ENCODE data around the gene TMEM158.

Gene TMEM158

DNA sequence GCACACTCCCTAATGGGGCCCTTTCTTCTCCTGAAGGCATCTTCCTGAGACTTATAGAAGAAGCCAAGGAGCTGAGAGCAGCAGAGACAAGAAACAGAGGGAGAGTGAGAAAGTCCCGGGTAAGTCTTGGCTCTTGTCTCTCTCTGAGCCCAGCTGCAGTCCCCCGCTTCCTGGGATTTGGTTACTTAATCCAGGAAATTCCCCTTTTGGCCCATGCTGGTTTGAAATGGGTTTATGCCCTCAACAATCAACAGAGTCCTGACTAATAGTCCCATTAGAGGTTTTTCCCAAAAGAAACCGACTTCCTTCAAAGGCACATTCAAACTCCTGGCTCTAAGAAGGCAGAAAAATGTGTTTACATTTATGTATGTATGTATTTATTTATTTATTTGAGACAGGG lies 22.0 kb downstream of the TMEM158 start:
- H4K20me1 ChIP-seq (ENCODE audit: low read depth, low read length) = no peaks in the 10 kb centered on the region
- no peak overlapping the region for H2AFZ ChIP-seq (ENCODE audit: low read depth, low read length, severe bottlenecking)
- H3K4me2 ChIP-seq (ENCODE audit: low read depth, low read length, poor library complexity, severe bottlenecking) = no peak overlapping the region
- no peaks in the 10 kb centered on the region for H3F3A ChIP-seq (ENCODE audit: insufficient read depth)
- H3K36me3 ChIP-seq (ENCODE audit: low read length) = no peaks in the 10 kb centered on the region
- H3K9ac ChIP-seq (ENCODE audit: low read length) = no peak overlapping the region
- no peaks in the 10 kb centered on the region for H3K79me2 ChIP-seq (ENCODE audit: insufficient read depth, low read length)
- H3K4me3 ChIP-seq (ENCODE audit: insufficient read depth, low read length, poor library complexity, severe bottlenecking) = no peak overlapping the region
- no peak for TF ChIP-seq EZH2phosphoT487 (conservative IDR thresholded peaks at IDR 0.05; ENCODE audit: low read length)
- TF ChIP-seq, protein P1, sequence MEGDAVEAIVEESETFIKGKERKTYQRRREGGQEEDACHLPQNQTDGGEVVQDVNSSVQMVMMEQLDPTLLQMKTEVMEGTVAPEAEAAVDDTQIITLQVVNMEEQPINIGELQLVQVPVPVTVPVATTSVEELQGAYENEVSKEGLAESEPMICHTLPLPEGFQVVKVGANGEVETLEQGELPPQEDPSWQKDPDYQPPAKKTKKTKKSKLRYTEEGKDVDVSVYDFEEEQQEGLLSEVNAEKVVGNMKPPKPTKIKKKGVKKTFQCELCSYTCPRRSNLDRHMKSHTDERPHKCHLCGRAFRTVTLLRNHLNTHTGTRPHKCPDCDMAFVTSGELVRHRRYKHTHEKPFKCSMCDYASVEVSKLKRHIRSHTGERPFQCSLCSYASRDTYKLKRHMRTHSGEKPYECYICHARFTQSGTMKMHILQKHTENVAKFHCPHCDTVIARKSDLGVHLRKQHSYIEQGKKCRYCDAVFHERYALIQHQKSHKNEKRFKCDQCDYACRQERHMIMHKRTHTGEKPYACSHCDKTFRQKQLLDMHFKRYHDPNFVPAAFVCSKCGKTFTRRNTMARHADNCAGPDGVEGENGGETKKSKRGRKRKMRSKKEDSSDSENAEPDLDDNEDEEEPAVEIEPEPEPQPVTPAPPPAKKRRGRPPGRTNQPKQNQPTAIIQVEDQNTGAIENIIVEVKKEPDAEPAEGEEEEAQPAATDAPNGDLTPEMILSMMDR (IDR thresholded peaks at IDR 0.05; ENCODE audit: insufficient read depth, low read length, poor library complexity, severe bottlenecking) = no peak
- no peaks in the 10 kb centered on the region for H3K9me3 ChIP-seq (ENCODE audit: insufficient read depth, low read length)
- H3K9me2 ChIP-seq (replicated peaks; ENCODE audit: insufficient read depth, low read length) = no peaks in the 10 kb centered on the region
- no peaks in the 10 kb centered on the region for H3K27me3 ChIP-seq (ENCODE audit: low read length)
- H3K27ac ChIP-seq (ENCODE audit: low read depth, low read length) = no peak overlapping the region

DNA sequence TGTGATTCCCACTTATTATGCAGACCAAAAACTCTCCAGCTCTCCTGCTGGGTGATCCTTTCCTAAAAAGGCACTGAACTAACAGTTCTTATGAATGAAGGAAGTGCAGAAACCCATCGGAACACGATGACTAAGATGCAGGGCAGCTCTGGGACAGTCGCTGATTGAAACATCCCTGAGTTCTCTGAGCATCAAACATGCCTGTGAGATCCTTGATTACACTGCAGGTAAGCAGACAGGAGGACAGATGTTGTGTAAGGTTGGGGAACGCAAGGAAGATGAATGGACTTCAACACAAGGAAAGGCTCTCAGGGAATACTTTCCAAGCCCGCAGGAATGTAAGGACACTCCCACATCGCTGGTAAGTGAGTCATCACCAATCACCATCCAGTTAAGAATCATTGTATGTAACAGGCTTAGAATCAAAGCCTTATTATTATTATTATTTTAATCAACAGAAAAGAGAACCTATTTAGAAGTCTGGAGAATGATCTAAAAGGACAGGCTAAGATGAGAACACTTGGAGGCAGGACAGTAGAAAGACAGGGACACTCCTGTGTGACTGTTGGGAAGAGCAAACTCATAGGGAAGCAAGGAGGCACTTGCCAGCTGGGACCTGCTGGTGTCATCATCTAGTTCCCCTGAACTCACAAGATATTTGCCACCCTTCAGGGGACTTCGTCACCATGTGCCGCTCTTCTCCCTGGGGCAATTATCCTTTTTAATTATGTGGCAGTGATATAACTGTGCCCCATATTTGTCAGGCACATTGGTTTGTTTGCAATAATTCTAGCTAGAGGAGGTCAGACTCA lies 26.0 kb downstream of the TMEM158 start:
- H3K36me3 ChIP-seq (ENCODE audit: low read length) = no peaks in the 10 kb centered on the region
- no peak overlapping the region for H2AFZ ChIP-seq (ENCODE audit: low read depth, low read length, severe bottlenecking)
- TF ChIP-seq EZH2phosphoT487 (conservative IDR thresholded peaks at IDR 0.05; ENCODE audit: low read length) = no peak
- TF ChIP-seq, protein P1 (IDR thresholded peaks at IDR 0.05; ENCODE audit: insufficient read depth, low read length, poor library complexity, severe bottlenecking) = no peak
- no peak overlapping the region for H3K27ac ChIP-seq (ENCODE audit: low read depth, low read length)
- no peaks in the 10 kb centered on the region for H3K79me2 ChIP-seq (ENCODE audit: insufficient read depth, low read length)
- no peak overlapping the region for H3K4me2 ChIP-seq (ENCODE audit: low read depth, low read length, poor library complexity, severe bottlenecking)
- H4K20me1 ChIP-seq (ENCODE audit: low read depth, low read length) = no peaks in the 10 kb centered on the region
- no peaks in the 10 kb centered on the region for H3K27me3 ChIP-seq (ENCODE audit: low read length)
- H3K9me3 ChIP-seq (ENCODE audit: insufficient read depth, low read length) = no peaks in the 10 kb centered on the region
- no peaks in the 10 kb centered on the region for H3F3A ChIP-seq (ENCODE audit: insufficient read depth)
- H3K4me3 ChIP-seq (ENCODE audit: insufficient read depth, low read length, poor library complexity, severe bottlenecking) = no peak overlapping the region
- H3K9me2 ChIP-seq (replicated peaks; ENCODE audit: insufficient read depth, low read length) = no peaks in the 10 kb centered on the region
- no peak overlapping the region for H3K9ac ChIP-seq (ENCODE audit: low read length)

DNA sequence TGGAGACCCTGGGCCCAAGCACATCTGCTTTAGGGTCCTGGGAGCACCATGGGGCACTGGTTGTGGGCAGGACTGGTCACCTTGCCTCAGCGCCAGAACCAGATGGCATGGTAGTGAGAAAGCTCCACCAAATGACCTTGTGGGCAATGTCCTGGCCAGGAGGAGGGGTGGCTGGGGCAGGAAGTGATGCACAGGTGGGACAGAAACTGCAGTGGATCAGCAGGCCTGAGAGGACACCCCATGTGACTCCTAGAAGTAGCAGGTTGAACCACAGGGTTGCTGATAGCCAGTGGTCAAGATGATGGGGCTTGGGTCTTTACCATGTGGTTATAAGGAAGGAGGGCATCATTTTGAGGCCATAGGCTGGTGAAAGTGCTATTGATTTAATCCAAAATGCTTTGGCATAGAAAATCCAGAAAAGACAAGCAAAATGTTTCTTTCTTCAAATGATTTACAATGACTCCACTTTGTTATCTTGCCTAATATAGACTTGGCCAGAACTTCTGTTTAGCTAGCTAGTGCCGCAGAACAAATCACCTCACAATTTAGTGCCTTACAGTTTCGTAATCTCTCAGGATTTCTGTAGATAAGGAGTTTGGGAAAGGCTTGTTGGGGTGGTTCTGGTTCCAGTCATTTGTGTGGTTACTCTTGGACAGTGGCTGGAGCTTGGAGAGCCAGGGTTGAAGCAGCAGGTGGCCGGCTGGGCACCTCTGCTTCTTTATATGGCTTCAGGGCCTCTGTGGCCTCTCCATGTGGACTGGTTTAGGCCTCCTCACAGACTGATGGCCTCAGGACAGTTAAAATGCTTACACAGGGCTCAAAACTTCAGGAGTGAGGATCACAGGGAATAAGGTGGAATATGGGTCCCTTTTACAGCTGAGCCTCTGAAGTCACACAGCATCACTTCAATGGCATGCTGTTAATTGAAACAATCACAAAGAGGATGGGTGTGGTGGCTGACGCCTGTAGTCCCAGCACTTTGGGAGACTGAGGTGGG lies 27.5 kb downstream of the TMEM158 start:
- no peaks in the 10 kb centered on the region for H4K20me1 ChIP-seq (ENCODE audit: low read depth, low read length)
- TF ChIP-seq, protein P1 (IDR thresholded peaks at IDR 0.05; ENCODE audit: insufficient read depth, low read length, poor library complexity, severe bottlenecking) = no peak
- TF ChIP-seq EZH2phosphoT487 (conservative IDR thresholded peaks at IDR 0.05; ENCODE audit: low read length) = no peak
- no peak overlapping the region for H3K27ac ChIP-seq (ENCODE audit: low read depth, low read length)
- no peaks in the 10 kb centered on the region for H3K27me3 ChIP-seq (ENCODE audit: low read length)
- no peaks in the 10 kb centered on the region for H3K79me2 ChIP-seq (ENCODE audit: insufficient read depth, low read length)
- H3K9ac ChIP-seq (ENCODE audit: low read length) = no peak overlapping the region
- no peaks in the 10 kb centered on the region for H3K9me3 ChIP-seq (ENCODE audit: insufficient read depth, low read length)
- no peaks in the 10 kb centered on the region for H3K9me2 ChIP-seq (replicated peaks; ENCODE audit: insufficient read depth, low read length)
- no peaks in the 10 kb centered on the region for H3F3A ChIP-seq (ENCODE audit: insufficient read depth)
- no peak overlapping the region for H3K4me2 ChIP-seq (ENCODE audit: low read depth, low read length, poor library complexity, severe bottlenecking)
- H2AFZ ChIP-seq (ENCODE audit: low read depth, low read length, severe bottlenecking) = no peak overlapping the region
- no peak overlapping the region for H3K4me3 ChIP-seq (ENCODE audit: insufficient read depth, low read length, poor library complexity, severe bottlenecking)
- H3K36me3 ChIP-seq (ENCODE audit: low read length) = no peaks in the 10 kb centered on the region

Data from SU-DHL-6 (cell line).